Activated CD4-positive, alpha-beta T cell treated with anti-CD3 and anti-CD28 coated beads, Interleukin-2, amount 10 ng/mL, durations not matched to agents 7 days and 5 days (primary cell): ENCODE results near the gene AGAP4. TPM values are rescaled to one million over a fixed set of nuclear protein-coding genes. Genes with fewer than 3 reads are reported as not detected.

ENCODE experiments used
- total RNA-seq, 2 experiments: library from RNA; stranded (reverse); gene quantifications; one replicate each; pipeline ENCODE4 v1.2.3, GENCODE V29; 2021

The AGAP4 gene
- total RNA-seq, 2 experiments from 2014 or later, result 29.4 to 32.3 TPM

Other genes starting within 250 kb of the AGAP4 start
- 10 to 100 TPM; 16.5 to 18.5 TPM for gene ZFAND4, start 174.7 kb downstream of the AGAP4 start, total RNA-seq
- gene WASHC2C, start 120.2 kb downstream of the AGAP4 start, total RNA-seq, result 10 to 100 TPM; 69.9 to 72.7 TPM
- 10 to 100 TPM; 49.0 to 54.5 TPM for gene TIMM23, start 125.0 kb upstream of the AGAP4 start, total RNA-seq
- 100 to 1,000 TPM; 148 to 171 TPM for gene NCOA4, start 183.1 kb upstream of the AGAP4 start, total RNA-seq
- gene MSMB, start 198.8 kb upstream of the AGAP4 start, total RNA-seq, result not detected